GM19099 (cell line): ENCODE measurements around the gene SIT1.

Experiments
- POLR2A ChIP-seq: IDR thresholded peaks from 3 replicates; pipeline ENCODE4 v1.6.1; 2011; ENCODE audit warnings: low read depth; ENCODE audit not compliant: insufficient read length; ENCODE audit errors: extremely low read depth

Gene SIT1

DNA sequence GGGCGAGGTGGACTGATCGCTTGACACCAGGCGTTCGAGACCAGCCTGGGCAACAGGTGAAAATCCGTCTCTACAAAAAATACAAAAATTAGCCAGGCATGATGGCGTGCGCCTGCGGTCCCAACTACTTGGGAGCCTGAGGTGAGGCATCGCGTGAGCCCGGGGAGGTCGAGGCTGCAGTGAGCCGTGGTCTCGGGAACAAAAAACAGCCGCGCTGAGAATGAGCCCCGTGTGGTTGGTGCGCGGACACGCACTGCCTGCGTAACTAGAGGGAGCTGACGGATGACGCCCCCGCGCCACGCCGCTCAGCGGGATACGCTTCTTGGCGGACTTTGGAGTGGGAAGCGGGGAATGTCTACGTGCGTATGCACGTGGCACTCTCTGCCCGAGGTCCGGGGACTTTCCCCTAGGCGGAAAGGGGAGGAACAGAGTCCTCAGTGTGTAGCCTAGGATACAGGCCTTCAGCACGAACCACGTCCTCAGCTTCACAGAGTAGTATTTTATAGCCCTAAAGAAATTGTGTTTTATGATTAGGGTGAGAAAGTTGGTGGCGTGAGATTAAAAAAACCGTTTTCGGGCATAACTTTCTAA, 6.9 kb upstream of the SIT1 start, which contains the start of gene RMRP:
Gene RMRP (minus strand): TSS at position 474 of the 591 bp plus-strand sequence.
- TF ChIP-seq POLR2A, result peak; percentile 2

GRCh38 chr9:35656831-35657545, 6.3 kb upstream of the SIT1 start:
- TF ChIP-seq POLR2A, result no peak

DNA sequence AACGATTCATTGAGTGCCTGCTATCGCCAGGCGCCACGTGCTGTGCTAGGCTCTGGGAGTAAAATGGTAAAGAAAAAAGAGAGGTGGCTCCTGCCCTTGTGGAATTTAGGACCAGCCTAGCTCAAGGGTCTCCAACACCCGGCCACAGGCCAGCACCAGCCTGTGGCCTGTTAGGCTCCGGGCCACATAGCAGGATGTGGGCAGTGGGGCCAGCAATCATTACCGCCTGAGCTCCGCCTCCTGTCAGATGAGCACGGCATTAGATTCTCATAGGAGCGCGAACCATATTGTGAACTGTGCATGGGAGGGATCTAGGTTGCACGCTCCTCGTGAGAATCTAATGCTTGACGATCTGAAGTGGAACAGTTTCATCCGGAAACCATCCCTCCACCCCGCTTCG, 5.6 kb upstream of the SIT1 start:
- TF ChIP-seq POLR2A, result no peak

DNA sequence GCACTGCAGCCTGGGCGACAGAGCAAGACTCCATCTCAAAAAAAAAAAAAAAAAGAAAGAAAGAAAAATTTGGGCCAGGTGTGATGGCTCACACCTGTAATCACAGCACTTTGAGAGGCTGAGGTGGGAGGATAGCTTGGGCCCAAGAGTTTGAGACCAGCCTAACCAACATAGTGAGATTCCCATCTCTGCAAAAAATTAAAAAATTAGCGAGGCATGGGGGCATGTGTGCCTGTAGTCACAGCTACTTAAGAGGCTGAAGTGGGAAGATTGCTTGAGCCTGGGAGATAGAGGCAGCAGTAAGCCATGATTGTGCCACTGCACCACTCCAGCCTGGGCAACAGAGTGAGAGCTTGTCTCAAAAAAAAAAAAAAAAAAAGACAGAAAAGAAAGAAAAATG, 2.9 kb upstream of the SIT1 start:
- TF ChIP-seq POLR2A, result no peak

GRCh38 chr9:35652829-35653209, 2.1 kb upstream of the SIT1 start:
- no peak for TF ChIP-seq POLR2A

- TF ChIP-seq POLR2A, result no peak
These were observed 1.5 kb upstream of the SIT1 start for GRCh38 chr9:35651956-35652828.

GRCh38 chr9:35649431-35650340, 1.0 kb downstream of the SIT1 start:
- TF ChIP-seq POLR2A, result peak; percentile 52

DNA sequence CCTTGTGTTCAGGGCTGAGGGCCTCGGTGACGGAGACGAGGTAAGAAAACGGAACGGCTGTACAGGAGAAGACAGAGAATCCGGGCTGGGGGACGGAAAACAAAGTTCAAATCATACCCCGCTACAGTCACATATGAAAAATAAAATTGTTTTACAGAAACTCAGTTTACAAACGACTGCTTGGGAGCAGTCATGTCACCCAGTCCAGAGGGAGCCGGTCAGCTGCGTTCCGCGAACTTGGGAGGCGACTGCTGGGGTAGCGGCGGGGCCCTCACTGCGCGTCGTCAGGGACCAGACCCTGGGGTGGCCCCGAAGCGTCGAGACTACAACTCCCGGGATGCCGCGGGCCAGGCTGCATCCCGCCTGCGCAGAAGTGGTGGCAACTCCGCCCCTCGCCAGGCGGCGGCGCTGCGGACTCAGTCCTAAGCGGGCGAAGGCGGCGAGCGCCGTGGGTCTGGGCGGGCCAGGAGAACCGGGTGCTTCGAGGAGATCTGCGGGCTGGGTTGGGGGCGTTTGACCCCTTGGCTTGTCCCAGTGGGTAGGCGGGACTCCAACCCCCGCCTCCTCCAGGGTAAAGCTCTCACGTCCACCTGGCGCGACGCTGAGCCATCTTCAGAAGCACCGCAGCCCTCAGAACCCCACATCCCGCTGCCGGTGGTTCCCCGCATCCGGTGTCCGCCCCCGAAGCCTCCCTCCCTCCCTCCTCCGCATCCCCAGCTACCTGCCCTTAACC, 4.0 kb downstream of the SIT1 start:
- peak; percentile 69 for TF ChIP-seq POLR2A

GRCh38 chr9:35646153-35646532, 4.6 kb downstream of the SIT1 start:
- no peak for TF ChIP-seq POLR2A

DNA sequence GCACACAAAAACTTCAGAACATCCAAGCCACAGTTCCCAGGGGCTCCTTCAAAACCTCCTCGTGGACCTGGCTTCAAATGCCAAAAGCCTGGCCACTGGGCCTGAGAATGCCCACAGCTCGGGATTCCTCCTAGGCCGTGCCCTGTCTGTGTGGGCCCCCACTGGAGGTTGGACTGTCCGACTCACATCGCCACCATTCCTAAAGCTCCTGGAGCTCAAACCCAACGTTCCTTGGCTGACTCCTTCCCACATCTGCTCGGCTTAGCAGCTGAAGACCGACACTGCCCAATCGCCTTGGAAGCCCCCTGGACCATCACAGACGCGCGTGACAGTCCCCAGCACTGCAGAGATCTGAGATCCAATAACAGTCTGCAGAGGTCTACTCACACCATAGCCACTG, 7.7 kb downstream of the SIT1 start:
- no peak for TF ChIP-seq POLR2A

DNA sequence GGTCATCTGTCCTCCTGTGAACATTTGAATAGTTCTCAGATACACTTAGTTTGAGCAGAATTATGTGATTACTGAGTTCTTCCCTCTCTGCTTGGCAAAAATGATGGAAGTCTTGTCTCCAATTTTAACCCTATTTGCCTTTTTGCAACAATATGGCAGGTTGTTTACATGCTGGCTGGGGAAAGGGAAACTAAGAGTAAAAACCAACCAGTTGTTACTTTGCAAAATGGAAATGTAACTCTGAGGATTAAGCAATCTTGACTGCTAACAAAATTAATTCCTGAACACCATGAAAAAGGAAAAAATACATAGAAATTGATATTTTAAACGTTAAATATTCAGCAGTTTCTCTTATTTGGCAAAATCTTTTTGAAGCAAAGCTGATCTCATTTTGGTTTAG, 11.1 kb downstream of the SIT1 start:
- no peak for TF ChIP-seq POLR2A

DNA sequence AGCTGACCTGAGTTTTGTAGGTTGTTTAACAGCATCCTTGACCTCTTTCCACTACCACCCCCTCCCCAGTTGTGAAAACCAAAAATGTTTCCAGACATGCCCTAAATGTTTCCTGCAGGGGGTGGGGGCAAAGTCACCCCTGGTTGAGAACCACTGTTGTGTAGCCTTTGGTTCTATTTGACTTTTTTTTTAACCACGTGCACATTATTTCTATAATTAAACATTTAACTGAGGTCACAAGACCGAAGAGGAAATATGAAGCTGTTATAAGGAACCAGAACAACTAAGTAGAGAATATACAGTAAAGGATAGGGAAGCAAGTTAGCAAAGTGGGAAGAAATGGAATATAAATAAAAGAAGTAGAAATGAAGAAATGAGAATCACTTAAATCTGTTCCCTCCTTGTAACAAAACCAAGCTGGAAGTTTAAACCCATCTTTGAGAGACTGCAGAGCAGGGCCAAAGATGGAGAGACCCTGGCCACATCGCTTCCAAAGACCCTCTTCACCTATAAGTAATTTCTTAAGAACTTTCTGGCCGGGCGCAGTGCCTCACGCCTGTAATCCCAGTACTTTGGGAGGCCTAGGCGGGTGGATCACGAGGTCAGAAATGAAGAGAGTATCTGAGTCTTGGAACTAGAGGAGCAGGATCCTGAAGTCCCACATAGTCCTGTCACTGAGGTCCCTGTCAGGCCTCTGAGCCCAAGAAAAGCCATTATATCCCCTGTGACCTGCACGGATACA, 14.4 kb downstream of the SIT1 start:
- no peak for TF ChIP-seq POLR2A

GRCh38 chr9:35635730-35636129, 15.0 kb downstream of the SIT1 start:
- no peak for TF ChIP-seq POLR2A
